ENCODE data around the gene TAS2R43.
"Not testable (repeated sequence)": the region's sequence is repeated elsewhere in the genome, so short reads cannot be mapped to it uniquely, and the experiment has no call there.

Gene TAS2R43

GRCh38 chr12:11092128-11092527 is at the start of gene TAS2R43:
Gene TAS2R43, minus strand, starts transcription at chr12:11092313. Its CDS starts 84 bp downstream, at chr12:11092229.
- no peak for TF ChIP-seq CTCF (IDR thresholded peaks at IDR 0.05; ENCODE audit: low read depth, low read length, missing control alignments)
- no peak for DNase-seq (ENCODE audit: extremely low read depth, low read depth)
- no peak within 1 kb of the TSS for H3K4me3 ChIP-seq (replicated peaks; ENCODE audit: low read depth, low read length)

- DNase-seq (ENCODE audit: extremely low read depth, low read depth) = no peak
- no peak overlapping the region for H3K4me3 ChIP-seq (replicated peaks; ENCODE audit: low read depth, low read length)
- no peak for TF ChIP-seq CTCF (IDR thresholded peaks at IDR 0.05; ENCODE audit: low read depth, low read length, missing control alignments)
Observed at GRCh38 chr12:11136075-11136474, 44.0 kb upstream of the TAS2R43 start.

- DNase-seq (ENCODE audit: extremely low read depth, low read depth) = no peak
- no peak within 1 kb of the TSS for H3K4me3 ChIP-seq (replicated peaks; ENCODE audit: low read depth, low read length)
- no peak for TF ChIP-seq CTCF (IDR thresholded peaks at IDR 0.05; ENCODE audit: low read depth, low read length, missing control alignments)
Observed at GRCh38 chr12:11134305-11134704, 42.2 kb upstream of the TAS2R43 start, which contains the start of gene TAS2R30. Gene TAS2R30, minus strand, starts transcription at chr12:11134644. Its CDS starts 400 bp downstream, at chr12:11134244.

GRCh38 chr12:11133816-11134215 is 41.7 kb upstream of the TAS2R43 start:
- DNase-seq (ENCODE audit: extremely low read depth, low read depth) = no peak
- H3K4me3 ChIP-seq (replicated peaks; ENCODE audit: low read depth, low read length) = no peak overlapping the region
- no peak for TF ChIP-seq CTCF (IDR thresholded peaks at IDR 0.05; ENCODE audit: low read depth, low read length, missing control alignments)

GRCh38 chr12:11133162-11133561 is 41.0 kb upstream of the TAS2R43 start:
- DNase-seq (ENCODE audit: extremely low read depth, low read depth) = no peak
- no peak for TF ChIP-seq CTCF (IDR thresholded peaks at IDR 0.05; ENCODE audit: low read depth, low read length, missing control alignments)
- no peak overlapping the region for H3K4me3 ChIP-seq (replicated peaks; ENCODE audit: low read depth, low read length)

- H3K4me3 ChIP-seq (replicated peaks; ENCODE audit: low read depth, low read length) = no peak overlapping the region
- no peak for TF ChIP-seq CTCF (IDR thresholded peaks at IDR 0.05; ENCODE audit: low read depth, low read length, missing control alignments)
- no peak for DNase-seq (ENCODE audit: extremely low read depth, low read depth)
Observed at GRCh38 chr12:11130999-11131398, 38.9 kb upstream of the TAS2R43 start.

GRCh38 chr12:11130382-11130781 is 38.3 kb upstream of the TAS2R43 start:
- TF ChIP-seq CTCF (IDR thresholded peaks at IDR 0.05; ENCODE audit: low read depth, low read length, missing control alignments) = no peak

GRCh38 chr12:11114130-11114529 is 22.0 kb upstream of the TAS2R43 start:
- not testable (repeated sequence) for H3K4me3 ChIP-seq (replicated peaks; ENCODE audit: low read depth, low read length)

More at GRCh38 chr12:11130382-11130781, 38.3 kb upstream of the TAS2R43 start:
- H3K4me3 ChIP-seq (replicated peaks; ENCODE audit: low read depth, low read length) = no peak overlapping the region
- no peak for DNase-seq (ENCODE audit: extremely low read depth, low read depth)

GRCh38 chr12:11111213-11111612 is 19.1 kb upstream of the TAS2R43 start:
- not testable (repeated sequence) for H3K4me3 ChIP-seq (replicated peaks; ENCODE audit: low read depth, low read length); DNase-seq (ENCODE audit: extremely low read depth, low read depth)

More at GRCh38 chr12:11114130-11114529, 22.0 kb upstream of the TAS2R43 start:
- DNase-seq (ENCODE audit: extremely low read depth, low read depth) = not testable (repeated sequence)
